Small intestine (tissue), 7 donors: ENCODE measurements around the gene SLF2. TPM values are rescaled to one million over a fixed set of nuclear protein-coding genes. Genes with fewer than 3 reads are reported as not detected.

Source experiments
- DNase-seq, 2 donors: peaks; one replicate each; pipeline versions ENCODE4 v3.0.0 to v3.0.0-alpha.2; 2013
- FAIRE-seq: peaks from 2 replicates; lab custom pipeline; 2012; peaks lifted over from hg19 to GRCh38; lab: Jason Lieb, UNC
- H3K27ac ChIP-seq, 3 donors: one replicate each; pipeline ENCODE4 v1.5.1; 2013; ENCODE audit warnings: low read length in 2 of 3, mild to moderate bottlenecking in 2 of 3, control low read depth in 1 of 3, inconsistent platforms in 1 of 3, low read depth in 1 of 3, moderate library complexity in 1 of 3
- H3K27me3 ChIP-seq, 3 donors: one replicate each; pipeline ENCODE4 v1.6.1; 2013; ENCODE audit warnings: low read length in 3 of 3, inconsistent platforms in 1 of 3; ENCODE audit not compliant: control insufficient read depth in 3 of 3, insufficient read depth in 3 of 3
- H3K36me3 ChIP-seq, 3 donors: one replicate each; pipeline ENCODE4 v1.6.1; 2013; ENCODE audit warnings: low read length in 3 of 3, inconsistent platforms in 1 of 3, low read depth in 1 of 3, mild to moderate bottlenecking in 1 of 3, moderate library complexity in 1 of 3; ENCODE audit not compliant: control insufficient read depth in 3 of 3, insufficient read depth in 2 of 3
- H3K4me1 ChIP-seq, 3 donors: one replicate each; pipeline ENCODE4 v1.6.1; 2013; ENCODE audit warnings: low read length in 2 of 3, inconsistent platforms in 1 of 3, low read depth in 1 of 3, mild to moderate bottlenecking in 1 of 3, moderate library complexity in 1 of 3; ENCODE audit not compliant: control insufficient read depth in 3 of 3, insufficient read depth in 2 of 3
- H3K4me3 ChIP-seq, 3 donors: one replicate each; pipeline ENCODE4 v1.5.1; 2013; ENCODE audit warnings: low read length in 3 of 3, control low read depth in 1 of 3, inconsistent platforms in 1 of 3, low read depth in 1 of 3, mild to moderate bottlenecking in 1 of 3, moderate library complexity in 1 of 3
- H3K9me3 ChIP-seq, 2 donors: one replicate each; pipeline ENCODE4 v1.6.1; 2013; ENCODE audit warnings: low read depth in 1 of 2, low read length in 1 of 2; ENCODE audit not compliant: control insufficient read depth in 2 of 2, insufficient read depth in 1 of 2
- whole genome bisulfite sequencing, 3 donors: extraction: QIAGEN DNeasy Blood & Tissue Kit; methylation state at CpG; one replicate each; pipeline ENCODE4 v1.1.7; 2013; 5-methylcytosine and 5-hydroxymethylcytosine counted together
- polyA plus RNA-seq, 4 donors: library from polyadenylated mRNA; stranded (reverse) in 3 of 4; unstranded in 1 of 4; fragments of 200-250 nt in 3 of 4; fragments of 120-200 nt in 1 of 4; gene quantifications; one replicate each; pipeline versions ENCODE4 v1.2.1 to v1.2.3, GENCODE V29; 2013
- donor health status: healthy with polysubstance abuse.
- donor health status: control.
- donor health status: control.
- donor health status: Bipolar disorder and iron deficiency.
- donor health status: healthy.

The SLF2 gene
- polyA plus RNA-seq, 4 donors, result 3.8 to 29.2 (median 5.6) TPM

GRCh38 chr10:100993986-100994708 is 81.4 kb downstream of the SLF2 start:
- WGBS, 3 donors, result 54 to 61% (median 61%) methylated on average over 10 of the region's 10 CpGs
- H3K4me1 ChIP-seq, result peaks cover 3 to 18% (median 3%) of the 10 kb centered on the region in 3 donors
- no peak overlapping the region for H3K4me3 ChIP-seq
- no peaks in the 10 kb centered on the region for H3K9me3 ChIP-seq
- FAIRE-seq (no peak), DNase-seq (peak; percentile 47 to 49)
- H3K27ac ChIP-seq, result no peak overlapping the region
- H3K27me3 ChIP-seq, result no peaks in the 10 kb centered on the region
- peaks cover 0 to 48% (median 4%) of the 10 kb centered on the region in 3 donors for H3K36me3 ChIP-seq

DNA sequence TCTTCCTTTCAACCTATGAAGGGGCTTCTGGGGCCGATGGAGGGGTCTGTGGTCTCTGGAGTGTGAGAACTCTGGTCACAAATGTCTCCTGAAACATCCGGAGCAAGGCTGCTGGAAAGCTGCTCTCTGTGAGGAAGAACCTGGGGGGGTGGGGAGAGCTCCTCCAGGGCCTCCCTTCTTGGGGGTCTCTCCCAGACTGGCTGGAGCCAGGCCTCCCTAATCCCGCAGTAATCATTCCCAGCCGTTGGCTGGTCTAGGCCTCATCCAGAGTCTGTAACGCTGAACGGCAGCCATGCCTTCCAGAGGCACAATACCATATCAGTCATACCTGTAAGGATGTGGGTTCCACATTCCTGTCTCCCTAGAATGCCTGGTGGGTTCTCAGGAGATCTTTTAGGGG is 82.4 kb downstream of the SLF2 start:
- Histone ChIP-seq H3K36me3 (peaks cover 0 to 38% (median 4%) of the 10 kb centered on the region in 3 donors), H3K27ac (no peak overlapping the region), H3K4me1 (peaks cover 3 to 18% (median 3%) of the 10 kb centered on the region in 3 donors), H3K9me3 (no peaks in the 10 kb centered on the region), H3K4me3 (no peak overlapping the region), H3K27me3 (no peaks in the 10 kb centered on the region)
- no peak for DNase-seq
- WGBS, 3 donors, result 67 to 79% (median 74%) methylated on average over 6 of the region's 6 CpGs
- FAIRE-seq, result no peak

GRCh38 chr10:100996678-100997359 is 84.1 kb downstream of the SLF2 start:
- Histone ChIP-seq H3K4me3 (peak overlapping the region; percentile 66 to 86 (median 84)), H3K27ac (peak overlapping the region; percentile 69 to 96 (median 93)), H3K4me1 (peaks cover 3 to 32% (median 3%) of the 10 kb centered on the region in 3 donors), H3K27me3 (no peaks in the 10 kb centered on the region), H3K9me3 (no peaks in the 10 kb centered on the region), H3K36me3 (peaks cover 0 to 27% (median 0%) of the 10 kb centered on the region in 3 donors)
- WGBS, 3 donors, result 2 to 5% (median 3%) methylated on average over 37 to 46 of the region's 46 CpGs
- DNase-seq (peak in 1 of 2 donors; percentile 77), FAIRE-seq (no peak)

DNA sequence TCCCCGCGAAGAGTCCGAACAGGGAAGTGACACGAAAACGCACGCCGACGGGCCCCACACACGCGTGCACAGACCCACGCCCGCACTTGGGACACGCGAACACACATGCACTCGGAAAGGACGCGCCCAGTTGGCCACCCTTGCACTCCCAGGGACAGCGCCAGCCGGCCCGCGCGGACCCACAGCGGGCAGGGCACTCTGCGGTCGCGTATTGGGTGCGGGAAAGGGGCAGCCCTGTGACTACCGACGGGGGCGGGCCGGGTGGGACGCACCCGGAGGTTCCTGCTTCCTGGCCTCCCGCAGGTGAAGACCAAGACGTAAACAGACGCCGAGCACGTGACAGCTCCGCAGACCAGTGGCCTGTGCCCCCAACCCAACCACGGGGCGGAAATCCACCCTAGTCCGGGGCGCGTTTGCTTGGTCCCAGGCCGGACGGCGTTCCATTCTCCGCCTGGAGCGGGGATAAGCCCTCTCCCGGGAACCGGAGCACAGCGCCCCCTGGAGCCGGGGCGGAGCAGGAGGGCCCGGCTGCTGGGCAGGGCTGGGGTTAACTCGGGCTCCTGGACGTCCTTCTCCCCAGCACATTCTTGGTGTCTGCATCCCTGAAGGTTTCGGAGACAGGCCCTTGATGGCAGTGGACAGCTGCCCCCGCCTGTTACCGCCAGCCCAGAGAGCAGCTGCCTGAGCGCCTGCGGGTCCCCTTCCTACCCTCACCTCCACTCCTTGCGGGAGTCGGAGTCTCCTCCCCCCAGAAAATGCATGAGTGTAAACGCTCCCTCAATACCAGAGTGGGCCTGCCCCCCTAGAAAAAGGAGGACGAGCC is 84.8 kb downstream of the SLF2 start:
- H3K4me1 ChIP-seq, result peaks cover 3 to 34% (median 3%) of the 10 kb centered on the region in 3 donors
- DNase-seq (peak; percentile 83 to 92), FAIRE-seq (no peak)

DNA sequence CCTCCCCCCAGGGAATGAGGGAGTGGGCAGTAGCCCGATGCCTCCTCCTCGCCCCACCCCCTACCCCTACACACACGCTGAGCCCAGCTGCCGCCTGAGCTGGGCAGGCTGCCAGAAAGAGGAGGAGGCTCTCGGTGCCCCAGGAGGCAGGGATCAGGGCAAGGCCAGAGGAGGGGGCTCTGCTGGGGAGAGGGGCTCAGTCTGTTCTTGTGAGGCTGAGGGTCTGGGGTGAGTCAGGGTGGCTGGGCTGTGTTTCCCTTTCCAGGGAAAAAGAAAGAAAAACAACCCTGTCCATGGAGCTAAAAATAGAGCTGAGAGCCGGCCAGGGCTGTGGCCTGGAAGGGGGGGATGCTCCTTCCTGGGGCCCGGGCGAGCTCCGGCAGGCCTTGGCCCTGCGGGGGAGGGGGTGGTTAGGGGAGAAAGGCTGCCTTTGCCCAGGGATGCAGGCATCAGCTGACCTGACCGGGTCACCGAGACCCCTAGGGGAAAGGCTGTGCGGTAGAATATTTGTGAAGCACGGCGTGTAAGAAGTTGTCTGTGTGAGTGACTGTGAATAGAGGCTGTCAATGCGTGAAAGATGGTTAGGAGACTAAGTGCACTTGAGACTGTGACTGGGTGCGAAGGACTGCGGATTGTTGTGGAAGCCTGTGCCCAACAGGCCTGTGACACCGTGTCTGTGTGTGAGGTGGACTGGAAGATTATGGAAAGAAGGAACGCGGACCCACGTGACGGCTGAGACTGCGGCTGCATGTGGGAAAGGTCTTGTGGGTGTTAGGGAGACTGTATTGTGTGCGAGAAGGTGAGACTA is 85.6 kb downstream of the SLF2 start:
- Histone ChIP-seq H3K4me3 (peak overlapping the region; percentile 66 to 86 (median 84)), H3K4me1 (peaks cover 3 to 34% (median 3%) of the 10 kb centered on the region in 3 donors), H3K9me3 (no peaks in the 10 kb centered on the region), H3K27me3 (no peaks in the 10 kb centered on the region), H3K27ac (peak overlapping the region; percentile 84 to 96 (median 93)), H3K36me3 (peaks cover 0 to 32% (median 5%) of the 10 kb centered on the region in 3 donors)
- FAIRE-seq, result no peak
- peak; percentile 85 to 93 for DNase-seq
- WGBS, 3 donors, result 3 to 5% (median 4%) methylated on average over 23 to 25 of the region's 25 CpGs

More for the DNA sequence above, 84.8 kb downstream of the SLF2 start:
- Histone ChIP-seq H3K9me3 (no peaks in the 10 kb centered on the region), H3K27me3 (no peaks in the 10 kb centered on the region), H3K36me3 (peaks cover 0 to 32% (median 0%) of the 10 kb centered on the region in 3 donors), H3K27ac (peak overlapping the region; percentile 84 to 96 (median 93)), H3K4me3 (peak overlapping the region; percentile 66 to 86 (median 84))
- WGBS, 3 donors, result 0 to 1% (median 0%) methylated on average over 52 to 66 of the region's 66 CpGs

- H3K4me1 ChIP-seq, result peaks cover 3 to 34% (median 3%) of the 10 kb centered on the region in 3 donors
- no peaks in the 10 kb centered on the region for H3K9me3 ChIP-seq
- peak overlapping the region; percentile 84 to 96 (median 93) for H3K27ac ChIP-seq
- 0 to 1% (median 1%) methylated on average over 53 to 83 of the region's 83 CpGs for WGBS, 3 donors
- no peaks in the 10 kb centered on the region for H3K27me3 ChIP-seq
- H3K4me3 ChIP-seq, result peak overlapping the region; percentile 76 to 86 (median 84)
- H3K36me3 ChIP-seq, result peaks cover 2 to 34% (median 6%) of the 10 kb centered on the region in 3 donors
- peak; percentile 67 to 90 for DNase-seq
- FAIRE-seq, result no peak
Observed at GRCh38 chr10:100998991-100999741, 86.4 kb downstream of the SLF2 start.

DNA sequence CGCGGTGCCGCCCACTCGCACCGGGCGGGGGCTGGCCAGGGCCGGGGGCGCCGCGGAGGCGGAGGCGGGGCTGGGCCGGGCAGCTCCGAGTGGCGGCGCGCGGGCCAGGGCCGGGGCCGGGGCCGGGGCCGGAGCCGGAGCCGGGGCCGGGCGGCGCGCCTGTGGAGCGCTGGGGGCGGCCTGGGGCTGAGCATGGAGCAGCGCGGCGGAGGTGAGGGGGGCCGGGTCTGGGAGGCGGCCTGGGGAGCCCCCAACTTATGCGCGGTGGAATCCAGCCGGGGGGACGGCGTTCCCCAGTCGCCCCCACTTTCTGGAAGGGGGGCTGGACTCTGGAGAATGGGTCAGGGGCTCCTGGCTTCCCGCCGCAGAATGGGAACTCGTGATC is 87.0 kb downstream of the SLF2 start, which contains the start of gene LZTS2:
TSS of gene LZTS2 (plus strand) at position 67 of the 385 bp plus-strand sequence. CDS start 2,731 bp downstream, outside the sequence.
- peak within 1 kb of the TSS; percentile 76 to 86 (median 84) for H3K4me3 ChIP-seq
- peaks cover 3 to 33% (median 6%) of the 10 kb centered on the region in 3 donors for H3K36me3 ChIP-seq
- peak within 1 kb of the TSS; percentile 84 to 96 (median 95) for H3K27ac ChIP-seq
- WGBS, 3 donors, result 0 to 3% (median 1%) methylated on average over 11 to 44 of the region's 44 CpGs
- no peaks in the 10 kb centered on the region for H3K9me3 ChIP-seq
- no peak for FAIRE-seq
- no peaks in the 10 kb centered on the region for H3K27me3 ChIP-seq
- H3K4me1 ChIP-seq, result peaks cover 3 to 34% (median 3%) of the 10 kb centered on the region in 3 donors
- DNase-seq, result peak in 1 of 2 donors; percentile 44
